Inferior parietal cortex (tissue), 1 donor: ENCODE measurements around the gene GET4.

Experiments used
- DNase-seq: peaks from one replicate; pipeline ENCODE4 v3.0.0-alpha.2; 2016; ENCODE audit errors: extremely low spot score

The GET4 gene

GRCh38 chr7:945556-946255 lies 69.4 kb downstream of the GET4 start:
- no peak for DNase-seq
